Regular cardiac myocyte (primary cell): ENCODE data around the gene XPNPEP1. TPM values are rescaled to one million over a fixed set of nuclear protein-coding genes. Genes with fewer than 3 reads are reported as not detected.

Experiments used
- total RNA-seq: library from RNA; depleted of rRNA; stranded (reverse); fragments of >200 nt; gene quantifications from 2 replicates; pipeline ENCODE4 v1.2.3, GENCODE V29; 2014

The XPNPEP1 gene
- total RNA-seq, result 124 and 135 TPM in 2 replicates

DNA sequence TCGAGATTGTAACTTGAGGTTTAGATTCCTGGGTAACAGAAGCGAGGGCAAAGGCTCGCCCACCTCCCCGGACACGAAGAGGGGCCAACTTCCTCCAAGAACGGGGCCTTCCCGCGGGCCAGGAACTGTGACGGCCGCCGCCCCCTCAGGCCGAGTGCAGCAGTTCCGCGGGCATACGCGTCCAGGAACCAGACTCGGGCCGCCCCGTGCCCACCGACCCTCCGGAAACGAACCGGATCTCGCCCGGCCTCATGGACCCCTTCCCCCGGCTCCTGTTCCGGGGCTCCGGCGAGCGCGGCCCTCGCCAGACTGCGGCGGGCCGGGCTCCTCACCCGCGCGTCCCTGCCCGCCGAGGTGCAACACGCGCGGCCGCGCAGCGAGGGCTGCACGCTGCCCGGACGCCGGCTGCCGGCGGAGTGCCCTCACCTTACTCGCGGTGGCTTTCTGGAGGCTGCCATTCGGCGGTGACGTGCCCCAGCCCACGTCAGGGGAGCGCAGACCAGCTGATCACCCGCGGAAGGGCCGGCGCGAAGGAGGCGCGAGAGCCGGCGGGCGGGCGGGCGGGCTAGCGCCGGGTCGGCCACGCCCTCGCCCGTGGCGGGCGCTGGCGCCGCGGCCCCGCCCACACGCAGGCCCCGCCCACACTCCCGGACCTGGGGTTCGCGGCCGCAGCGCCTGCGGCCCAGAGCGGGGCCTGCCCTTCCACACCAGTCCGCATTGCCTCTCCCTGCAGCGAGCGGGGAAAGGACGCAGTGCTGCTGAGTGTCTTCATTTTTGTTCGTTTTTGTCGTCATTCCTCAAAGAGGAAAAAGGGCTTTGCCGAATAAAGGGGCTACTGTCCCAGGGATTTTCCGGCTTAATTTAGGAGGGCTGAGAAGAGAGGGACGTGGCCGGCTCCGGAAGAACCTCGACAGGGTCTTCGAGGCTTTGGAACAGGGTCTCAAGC is at the start of gene XPNPEP1:
Gene XPNPEP1, minus strand, starts transcription at position 536 of the 946 bp plus-strand sequence. Its CDS starts 78 bp downstream, at position 458.

Other genes with a start within 250 kb of the XPNPEP1 start
- 443 and 557 TPM in 2 replicates for gene ADD3, start 84.5 kb upstream of the XPNPEP1 start, total RNA-seq